Urinary bladder (tissue), 4 donors: ENCODE results near the gene TTLL12. TPM values are rescaled to one million over a fixed set of nuclear protein-coding genes. Genes with fewer than 3 reads are reported as not detected.

ENCODE experiments used
- DNase-seq: peaks from one replicate; pipeline ENCODE4 v3.0.0-alpha.2; 2015; ENCODE audit errors: extremely low spot score
- H3K27ac ChIP-seq: one replicate; pipeline ENCODE4 v1.5.1; 2013; ENCODE audit warnings: low read depth, mild to moderate bottlenecking, moderate library complexity
- H3K36me3 ChIP-seq: one replicate; pipeline ENCODE4 v1.6.1; 2013; ENCODE audit warnings: mild to moderate bottlenecking, moderate library complexity; ENCODE audit not compliant: insufficient read depth
- H3K4me1 ChIP-seq: one replicate; pipeline ENCODE4 v1.6.1; 2013; ENCODE audit warnings: mild to moderate bottlenecking, moderate library complexity; ENCODE audit not compliant: insufficient read depth
- H3K4me3 ChIP-seq: one replicate; pipeline ENCODE4 v1.5.1; 2013; ENCODE audit warnings: low read depth, low read length
- WGBS: extraction: QIAGEN DNeasy Blood & Tissue Kit; methylation state at CpG from one replicate; pipeline ENCODE4 v1.1.7; 2013; 5-methylcytosine and 5-hydroxymethylcytosine counted together
- polyA plus RNA-seq: library from polyadenylated mRNA; stranded (reverse); fragments of 200-250 nt; gene quantifications from one replicate; pipeline ENCODE4 v1.2.3, GENCODE V29; 2013
- total RNA-seq: library from RNA; depleted of rRNA; stranded (reverse); fragments of >200 nt; gene quantifications from one replicate; pipeline ENCODE4 v1.2.3, GENCODE V29; 2014
- donor health status: healthy with polysubstance abuse.
- donor health status: healthy.

TTLL12 gene
- total and polyA plus RNA-seq, 2 donors: 8.1 to 26.6 TPM

DNA sequence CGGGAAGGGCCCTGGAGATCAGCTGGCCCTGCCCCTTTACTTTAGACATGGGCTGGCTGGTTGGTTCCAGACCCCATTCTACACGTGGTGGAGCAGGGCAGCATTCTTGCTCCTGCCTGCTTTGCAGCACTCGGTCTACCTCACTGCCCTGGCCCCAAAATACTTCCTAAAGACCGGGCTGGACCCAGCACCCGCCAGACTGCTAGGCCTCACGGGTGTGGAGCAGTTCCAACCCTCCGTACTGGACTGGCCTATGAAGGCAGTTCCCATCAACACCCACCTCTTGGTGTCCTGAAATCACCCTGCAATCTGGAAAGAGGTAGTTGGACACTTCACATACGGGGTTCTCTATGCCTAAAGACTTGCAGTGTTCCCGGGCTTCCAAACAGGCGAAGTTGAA lies 50.1 kb downstream of the TTLL12 start:
- no peak overlapping the region for H3K4me3 ChIP-seq
- DNase-seq: no peak
- no peak overlapping the region for H3K27ac ChIP-seq
- WGBS: 76% methylated on average over 10 of the region's 10 CpGs
- no peaks in the 10 kb centered on the region for H3K4me1 ChIP-seq
- H3K36me3 ChIP-seq: no peaks in the 10 kb centered on the region

GRCh38 chr22:43136255-43136654 lies 50.7 kb downstream of the TTLL12 start:
- H3K4me3 ChIP-seq: no peak overlapping the region
- no peaks in the 10 kb centered on the region for H3K36me3 ChIP-seq
- no peaks in the 10 kb centered on the region for H3K4me1 ChIP-seq
- H3K27ac ChIP-seq: no peak overlapping the region
- DNase-seq: no peak
- WGBS: 44% methylated on average over 9 of the region's 9 CpGs

DNA sequence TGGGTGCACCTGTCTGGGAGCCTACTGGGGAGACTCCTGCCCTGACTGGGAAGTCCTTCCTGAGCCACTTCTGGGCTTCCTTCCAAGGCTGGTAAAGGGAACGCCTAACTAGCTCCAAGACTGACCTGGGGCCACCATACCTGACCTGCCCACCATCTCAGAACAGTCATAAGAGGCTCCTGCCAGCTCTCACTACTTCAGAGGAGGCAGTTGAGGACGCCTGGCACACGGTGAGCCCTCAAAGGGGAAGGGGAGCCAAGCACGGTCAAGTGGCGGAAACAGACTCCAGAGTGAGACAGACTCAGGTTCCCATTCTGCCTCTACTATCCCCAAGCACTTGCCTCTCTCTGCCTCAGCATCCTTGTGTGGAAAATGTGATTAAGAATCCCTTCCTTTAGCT lies 51.4 kb downstream of the TTLL12 start:
- Histone ChIP-seq H3K4me1 (no peaks in the 10 kb centered on the region), H3K4me3 (no peak overlapping the region), H3K36me3 (no peaks in the 10 kb centered on the region), H3K27ac (no peak overlapping the region)
- WGBS: 90% methylated on average over 5 of the region's 5 CpGs
- DNase-seq: no peak

GRCh38 chr22:43134553-43134952 lies 52.4 kb downstream of the TTLL12 start:
- no peak for DNase-seq
- Histone ChIP-seq H3K27ac (no peak overlapping the region), H3K36me3 (no peaks in the 10 kb centered on the region), H3K4me3 (no peak overlapping the region), H3K4me1 (no peaks in the 10 kb centered on the region)
- WGBS: 97% methylated on average over 4 of the region's 4 CpGs

GRCh38 chr22:43133401-43133800 lies 53.5 kb downstream of the TTLL12 start:
- Histone ChIP-seq H3K27ac (no peak overlapping the region), H3K4me1 (no peaks in the 10 kb centered on the region), H3K36me3 (no peaks in the 10 kb centered on the region), H3K4me3 (no peak overlapping the region)
- WGBS: 93% methylated on average over 9 of the region's 9 CpGs
- no peak for DNase-seq

- Histone ChIP-seq H3K36me3 (no peaks in the 10 kb centered on the region), H3K4me1 (no peaks in the 10 kb centered on the region), H3K27ac (no peak overlapping the region), H3K4me3 (no peak overlapping the region)
- no peak for DNase-seq
- WGBS: 89% methylated on average over 17 of the region's 17 CpGs
Measured at GRCh38 chr22:43131773-43132501, 55.0 kb downstream of the TTLL12 start.

GRCh38 chr22:43129426-43130425 lies 57.2 kb downstream of the TTLL12 start:
- Histone ChIP-seq H3K4me1 (no peaks in the 10 kb centered on the region), H3K4me3 (no peak overlapping the region), H3K36me3 (no peaks in the 10 kb centered on the region), H3K27ac (no peak overlapping the region)
- DNase-seq: no peak
- WGBS: 59% methylated on average over 16 of the region's 16 CpGs

DNA sequence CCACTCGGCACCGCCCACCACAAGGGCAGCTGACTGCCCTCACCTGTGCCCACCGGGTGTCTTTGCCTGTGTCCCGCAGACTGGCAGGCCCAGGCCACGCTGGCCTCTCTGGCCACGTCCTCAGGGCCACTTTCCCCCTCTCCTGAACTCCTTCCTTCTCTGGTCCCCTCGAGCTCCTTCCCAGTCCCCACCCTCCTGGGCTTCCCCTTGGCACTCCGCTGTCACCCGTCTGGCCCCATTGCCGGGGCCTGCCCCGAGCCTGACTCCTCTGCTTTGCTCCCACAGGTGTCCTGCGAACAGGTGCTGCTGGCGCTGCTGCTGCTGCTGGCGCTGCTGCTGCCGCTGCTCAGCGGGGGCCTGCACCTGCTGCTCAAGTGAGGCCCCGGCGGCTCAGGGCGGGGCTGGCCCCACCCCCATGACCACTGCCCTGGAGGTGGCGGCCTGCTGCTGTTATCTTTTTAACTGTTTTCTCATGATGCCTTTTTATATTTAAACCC lies 58.0 kb downstream of the TTLL12 start:
- Histone ChIP-seq H3K4me1 (no peaks in the 10 kb centered on the region), H3K4me3 (no peak overlapping the region), H3K27ac (no peak overlapping the region), H3K36me3 (no peaks in the 10 kb centered on the region)
- DNase-seq: no peak
- 58% methylated on average over 20 of the region's 20 CpGs for WGBS

GRCh38 chr22:43128116-43128515 lies 58.8 kb downstream of the TTLL12 start:
- Histone ChIP-seq H3K27ac (no peak overlapping the region), H3K36me3 (no peaks in the 10 kb centered on the region), H3K4me1 (no peaks in the 10 kb centered on the region), H3K4me3 (no peak overlapping the region)
- DNase-seq: no peak
- WGBS: 67% methylated on average over 13 of the region's 13 CpGs

DNA sequence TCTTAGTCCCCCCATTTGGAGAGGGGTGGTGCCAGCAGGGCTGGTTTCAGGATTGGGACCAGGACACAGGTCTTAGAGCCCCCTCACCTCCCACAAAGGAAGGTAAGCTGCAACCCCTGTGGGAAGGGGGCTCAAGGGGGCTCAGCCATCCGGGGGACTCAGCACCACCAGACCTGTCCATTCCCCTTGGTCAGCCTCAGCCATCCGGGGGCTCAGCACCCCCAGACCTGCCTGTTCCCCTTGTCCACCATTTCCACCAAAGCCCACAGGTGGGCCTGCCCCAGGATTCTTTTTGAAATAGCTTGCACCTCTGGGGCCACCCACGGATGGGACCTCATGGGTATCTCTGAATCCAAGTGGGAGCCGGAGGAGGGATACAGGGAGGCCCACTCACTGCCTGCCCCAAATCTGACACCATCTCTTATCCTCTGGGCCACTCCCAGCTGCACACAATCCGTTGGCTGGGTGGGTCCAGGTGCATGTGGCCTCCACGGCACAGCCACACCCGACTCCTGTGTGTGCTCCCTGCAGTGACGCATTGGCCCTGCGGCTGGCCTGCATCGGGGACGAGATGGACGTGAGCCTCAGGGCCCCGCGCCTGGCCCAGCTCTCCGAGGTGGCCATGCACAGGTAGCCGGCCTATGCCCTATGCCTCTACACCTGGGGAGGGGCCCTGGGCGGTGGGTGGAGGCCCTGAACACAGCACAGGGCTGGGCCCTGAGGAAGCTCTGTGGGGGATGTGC lies 59.6 kb downstream of the TTLL12 start:
- Histone ChIP-seq H3K27ac (no peak overlapping the region), H3K36me3 (no peaks in the 10 kb centered on the region), H3K4me3 (no peak overlapping the region), H3K4me1 (no peaks in the 10 kb centered on the region)
- no peak for DNase-seq
- 84% methylated on average over 17 of the region's 17 CpGs for WGBS

GRCh38 chr22:43126501-43127165 lies 60.3 kb downstream of the TTLL12 start:
- WGBS: 48% methylated on average over 5 of the region's 5 CpGs
- no peaks in the 10 kb centered on the region for H3K4me1 ChIP-seq
- DNase-seq: no peak

DNA sequence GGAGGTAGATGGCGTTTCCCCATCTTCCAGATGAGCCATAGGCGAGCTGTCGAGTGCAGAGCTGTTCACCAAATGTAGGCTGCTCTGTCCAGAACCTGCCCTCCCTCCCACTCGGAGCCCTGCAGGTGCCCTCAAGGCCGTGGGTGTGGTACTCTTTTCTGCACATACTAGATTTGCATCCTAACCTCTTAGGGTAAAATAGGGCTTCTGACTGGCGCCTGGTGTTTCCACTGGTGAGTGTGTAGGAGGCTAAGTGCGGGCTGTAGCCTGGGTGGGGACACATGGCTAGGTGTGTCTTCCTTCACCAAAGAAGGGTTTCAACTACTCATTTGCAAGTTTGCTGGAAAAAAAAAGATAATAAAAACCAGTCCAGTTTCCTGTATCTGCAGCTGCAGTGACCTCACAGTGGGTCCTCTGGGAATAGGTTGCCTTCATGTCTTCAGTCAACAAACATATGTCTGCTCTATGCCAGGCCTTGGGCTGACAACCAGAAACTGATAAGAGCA lies 67.9 kb downstream of the TTLL12 start:
- 73% methylated on average over 7 of the region's 7 CpGs for WGBS
- Histone ChIP-seq H3K27ac (no peak overlapping the region), H3K4me1 (peaks cover 3% of the 10 kb centered on the region), H3K36me3 (no peaks in the 10 kb centered on the region), H3K4me3 (no peak overlapping the region)
- no peak for DNase-seq

More at GRCh38 chr22:43126501-43127165, 60.3 kb downstream of the TTLL12 start:
- Histone ChIP-seq H3K27ac (no peak overlapping the region), H3K4me3 (no peak overlapping the region), H3K36me3 (no peaks in the 10 kb centered on the region)
